Lung (tissue), 12 donors: ENCODE results near the gene LSP1. TPM values are rescaled to one million over a fixed set of nuclear protein-coding genes. Genes with fewer than 3 reads are reported as not detected.

Experiments used
- ATAC-seq: fragments of 200-7000 bp; cut with Tn5 transposase; one replicate; pipeline ENCODE4 v1.9.1; 2020; ENCODE audit warnings: moderate number of reproducible peaks; ENCODE audit not compliant: insufficient read depth, low FRiP score
- DNase-seq, 3 donors: peaks; one replicate each; pipeline ENCODE4 v3.0.0-alpha.2; 2013 to 2017
- H3K27ac ChIP-seq, 2 donors: one replicate each; pipeline ENCODE4 v1.5.1; 2013; ENCODE audit warnings: mild to moderate bottlenecking in 2 of 2, moderate library complexity in 2 of 2, control low read depth in 1 of 2, inconsistent platforms in 1 of 2, low read depth in 1 of 2, low read length in 1 of 2
- H3K27me3 ChIP-seq, 3 donors: one replicate each; pipeline ENCODE4 v1.5.1; 2013; ENCODE audit warnings: low read length in 2 of 3; ENCODE audit not compliant: control insufficient read depth in 3 of 3, insufficient read depth in 3 of 3
- H3K36me3 ChIP-seq, 4 donors: one replicate each; pipeline ENCODE4 v1.5.1; 2013; ENCODE audit warnings: low read length in 4 of 4, mild to moderate bottlenecking in 1 of 4, moderate library complexity in 1 of 4; ENCODE audit not compliant: control insufficient read depth in 4 of 4, insufficient read depth in 4 of 4
- H3K4me1 ChIP-seq, 5 donors: one replicate each; pipeline ENCODE4 v1.5.1; 2013; ENCODE audit warnings: low read length in 5 of 5, mild to moderate bottlenecking in 2 of 5, moderate library complexity in 1 of 5; ENCODE audit not compliant: control insufficient read depth in 5 of 5, insufficient read depth in 5 of 5
- H3K4me3 ChIP-seq: one replicate; pipeline ENCODE4 v1.5.1; 2013; ENCODE audit warnings: mild to moderate bottlenecking, control low read depth, moderate library complexity
- H3K9ac ChIP-seq, 2 donors: one replicate each; pipeline ENCODE4 v1.5.1; 2013; ENCODE audit warnings: low read length in 2 of 2, control low read depth in 1 of 2; ENCODE audit not compliant: insufficient read depth in 1 of 2
- H3K9me3 ChIP-seq, 4 donors: one replicate each; pipeline ENCODE4 v1.5.1; 2013; ENCODE audit warnings: low read length in 3 of 4, mild to moderate bottlenecking in 1 of 4, moderate library complexity in 1 of 4; ENCODE audit not compliant: control insufficient read depth in 4 of 4, insufficient read depth in 3 of 4
- WGBS, 2 donors: extraction: QIAGEN DNeasy Blood & Tissue Kit; methylation state at CpG; one replicate each; pipeline ENCODE4 v1.1.7; 2013; 5-methylcytosine and 5-hydroxymethylcytosine counted together
- polyA plus RNA-seq, 2 donors: library from polyadenylated mRNA; stranded (reverse); fragments of 200-250 nt; gene quantifications; one replicate each; pipeline ENCODE4 v1.2.1, GENCODE V29; 2013
- total RNA-seq, 2 donors: library from RNA; depleted of rRNA in 1 of 2; stranded (reverse); fragments of >200 nt in 1 of 2; gene quantifications; one replicate each; pipeline ENCODE4 v1.2.1, GENCODE V29; 2014 to 2021
- TF ChIP-seq, protein P1 (sequence below): IDR thresholded peaks from 2 replicates; pipeline ENCODE4 v1.5.1; 2012; ENCODE audit warnings: mild to moderate bottlenecking; ENCODE audit errors: control extremely low read depth, extremely low read depth
- donor health status: control.
- donor health status: control.
- donor health status: Bipolar disorder and iron deficiency.
- donor health status: healthy.
- donor health status: DM: yes; HTN: yes; CAD: no.

Gene LSP1
- total and polyA plus RNA-seq, 4 donors = 44.9 to 121 (median 83.9) TPM

DNA sequence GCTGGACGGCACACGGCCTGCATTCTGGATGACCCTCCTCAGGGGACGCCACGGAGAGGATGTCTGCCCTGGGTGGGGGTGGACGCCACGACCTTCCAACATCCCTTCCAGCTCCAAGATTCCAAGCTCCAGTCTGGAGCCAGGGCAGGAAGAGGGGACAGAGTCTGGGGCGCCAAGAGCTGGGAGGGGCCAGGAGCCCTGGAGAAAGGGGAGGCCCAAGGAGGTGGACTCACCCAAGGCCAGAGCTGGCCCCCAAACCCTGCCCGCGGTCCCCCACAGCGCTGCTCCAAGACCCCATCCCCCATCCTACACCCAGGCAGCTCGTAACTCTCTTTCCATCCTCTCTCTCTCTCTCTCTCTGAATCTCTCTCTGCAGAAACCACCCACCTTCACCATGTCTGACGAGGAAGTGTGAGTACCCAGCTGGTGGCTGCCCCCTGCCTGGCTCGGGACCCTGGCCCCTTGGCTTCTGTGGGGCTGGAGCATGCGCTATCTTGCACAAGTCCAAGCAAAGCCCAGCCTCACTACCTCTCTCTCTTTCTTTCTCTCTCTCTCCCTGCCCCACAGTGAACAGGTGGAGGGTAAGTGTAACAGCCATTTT is 69.7 kb downstream of the LSP1 start:
- Histone ChIP-seq H3K9me3 (no peaks in the 10 kb centered on the region), H3K27me3 (no peaks in the 10 kb centered on the region), H3K36me3 (no peaks in the 10 kb centered on the region), H3K27ac (peak overlapping the region in 1 of 2 donors; percentile 2), H3K4me1 (peaks cover 0 to 34% (median 5%) of the 10 kb centered on the region in 5 donors), H3K4me3 (no peak overlapping the region), H3K9ac (no peak overlapping the region)
- DNase-seq = peak in 1 of 3 donors; percentile 43
- TF ChIP-seq, protein P1, sequence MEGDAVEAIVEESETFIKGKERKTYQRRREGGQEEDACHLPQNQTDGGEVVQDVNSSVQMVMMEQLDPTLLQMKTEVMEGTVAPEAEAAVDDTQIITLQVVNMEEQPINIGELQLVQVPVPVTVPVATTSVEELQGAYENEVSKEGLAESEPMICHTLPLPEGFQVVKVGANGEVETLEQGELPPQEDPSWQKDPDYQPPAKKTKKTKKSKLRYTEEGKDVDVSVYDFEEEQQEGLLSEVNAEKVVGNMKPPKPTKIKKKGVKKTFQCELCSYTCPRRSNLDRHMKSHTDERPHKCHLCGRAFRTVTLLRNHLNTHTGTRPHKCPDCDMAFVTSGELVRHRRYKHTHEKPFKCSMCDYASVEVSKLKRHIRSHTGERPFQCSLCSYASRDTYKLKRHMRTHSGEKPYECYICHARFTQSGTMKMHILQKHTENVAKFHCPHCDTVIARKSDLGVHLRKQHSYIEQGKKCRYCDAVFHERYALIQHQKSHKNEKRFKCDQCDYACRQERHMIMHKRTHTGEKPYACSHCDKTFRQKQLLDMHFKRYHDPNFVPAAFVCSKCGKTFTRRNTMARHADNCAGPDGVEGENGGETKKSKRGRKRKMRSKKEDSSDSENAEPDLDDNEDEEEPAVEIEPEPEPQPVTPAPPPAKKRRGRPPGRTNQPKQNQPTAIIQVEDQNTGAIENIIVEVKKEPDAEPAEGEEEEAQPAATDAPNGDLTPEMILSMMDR = no peak
- 75 to 76% methylated on average over 14 of the region's 14 CpGs for WGBS, 2 donors
- ATAC-seq = no peak

DNA sequence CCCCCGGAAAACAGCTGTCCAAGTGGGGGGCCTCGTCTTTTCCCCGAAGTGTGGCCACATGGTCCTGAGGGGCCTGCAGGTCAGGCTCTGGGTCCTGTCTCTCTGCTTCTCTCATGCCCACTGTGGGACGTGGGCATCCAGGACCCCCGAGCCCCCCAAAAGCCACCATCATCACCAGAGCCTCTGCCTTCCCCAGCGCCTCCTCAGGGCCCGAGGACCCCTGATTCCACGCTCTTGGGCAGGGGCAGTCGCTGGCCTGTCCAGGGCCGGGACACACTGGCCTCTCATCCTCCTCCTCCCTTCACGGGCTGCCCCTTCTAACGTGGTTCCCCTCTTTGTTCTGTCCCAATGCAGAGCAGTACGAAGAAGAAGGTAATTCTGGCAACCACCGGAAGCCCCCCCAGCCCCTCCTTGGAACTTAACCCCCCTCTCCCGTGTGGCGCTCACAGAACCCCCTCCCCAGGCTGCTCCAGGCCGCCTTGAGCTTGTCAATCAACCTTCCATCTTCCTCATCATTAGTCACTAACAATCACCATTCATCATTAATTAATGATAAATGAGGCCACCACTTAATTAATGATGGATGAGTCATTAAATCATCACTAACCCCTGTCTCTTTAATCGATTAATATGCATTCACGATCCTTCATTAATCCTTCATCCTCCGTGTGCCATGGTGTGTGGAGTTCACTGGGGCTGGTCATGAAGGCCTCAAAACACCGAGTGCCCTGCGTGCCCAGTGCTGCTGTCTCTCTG is 70.5 kb downstream of the LSP1 start:
- H3K4me1 ChIP-seq = peaks cover 0 to 38% (median 5%) of the 10 kb centered on the region in 5 donors
- TF ChIP-seq, protein P1 = no peak
- DNase-seq = no peak
- no peaks in the 10 kb centered on the region for H3K27me3 ChIP-seq
- no peak for ATAC-seq
- H3K36me3 ChIP-seq = no peaks in the 10 kb centered on the region
- H3K4me3 ChIP-seq = no peak overlapping the region
- H3K9ac ChIP-seq = no peak overlapping the region
- no peak overlapping the region for H3K27ac ChIP-seq
- H3K9me3 ChIP-seq = no peaks in the 10 kb centered on the region
- 87 to 92% methylated on average over 22 of the region's 22 CpGs for WGBS, 2 donors

DNA sequence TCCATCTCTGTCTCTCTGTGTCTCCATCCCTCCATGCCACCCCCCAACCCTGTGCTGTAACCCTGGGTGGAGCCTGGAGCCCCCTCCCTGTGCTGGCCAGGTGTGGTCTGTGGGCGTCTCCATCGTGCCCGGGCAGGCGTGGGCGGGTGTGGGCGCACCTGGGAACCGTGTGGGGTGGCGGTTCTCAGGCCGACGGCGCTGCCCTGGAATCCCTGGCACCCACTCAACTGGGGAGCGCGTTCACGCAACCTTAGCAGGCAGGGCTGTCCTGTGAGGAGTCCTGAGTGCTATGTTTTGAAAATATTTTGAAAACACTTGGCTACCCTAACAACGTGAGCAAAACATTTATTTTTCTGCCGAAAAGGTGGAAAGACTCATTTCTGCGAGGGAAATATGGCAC is 71.3 kb downstream of the LSP1 start:
- TF ChIP-seq, protein P1 = no peak
- DNase-seq (no peak), ATAC-seq (no peak)
- 76 to 82% methylated on average over 17 of the region's 17 CpGs for WGBS, 2 donors
- no peaks in the 10 kb centered on the region for H3K36me3 ChIP-seq
- no peak overlapping the region for H3K9ac ChIP-seq
- no peak overlapping the region for H3K27ac ChIP-seq
- H3K4me1 ChIP-seq = peaks cover 0 to 38% (median 5%) of the 10 kb centered on the region in 5 donors
- H3K9me3 ChIP-seq = no peaks in the 10 kb centered on the region
- no peaks in the 10 kb centered on the region for H3K27me3 ChIP-seq
- no peak overlapping the region for H3K4me3 ChIP-seq
